HepG2 (cell line): ENCODE data around the gene RASA2. TPM values are rescaled to one million over a fixed set of nuclear protein-coding genes. Genes with fewer than 3 reads are reported as not detected.

Experiments
- ATAC-seq: fragments of 200-7000 bp; cut with Tn5 transposase; 3 replicates; pipeline ENCODE4 v1.9.1; 2020; ENCODE audit warnings: mild to moderate bottlenecking, moderate library complexity
- BruUV-seq: library from RNA; stranded (reverse); fragments of 400-500 nt; replicated peaks from 2 replicates; lab custom pipeline; 2021; lab: Mats Ljungman, UMichigan
- CTCF ChIA-PET: fragments of 300-600 bp; formaldehyde crosslinking; extraction: SDS; loops from one replicate; lab custom pipeline; 2021; ENCODE audit warnings: low total read pairs, inconsistent platforms, low intra/inter-chr PET ratio; lab: Yijun Ruan, JAX
- POLR2A ChIA-PET: fragments of 350-600 bp; sonication (Branson Sonifier 250); formaldehyde crosslinking; loops from one replicate; lab custom pipeline; 2020; ENCODE audit warnings: antibody characterized with exemption, inconsistent platforms; lab: Yijun Ruan, JAX
- DNase-seq: peaks from one replicate; pipeline ENCODE4 v3.0.0-alpha.2; 2015; ENCODE audit warnings: low spot score
- FAIRE-seq: peaks from 3 replicates; lab custom pipeline; 2011; peaks lifted over from hg19 to GRCh38; lab: Jason Lieb, UNC
- H2AFZ ChIP-seq: one replicate; pipeline ENCODE4 v1.6.1; 2011; ENCODE audit warnings: low read length, inconsistent platforms
- H3K27ac ChIP-seq: fragments of 300-600 bp; 3 replicates; pipeline ENCODE4 v1.8.0; 2011; ENCODE audit warnings: mixed run types, mild to moderate bottlenecking, mixed read lengths, low read length, inconsistent platforms; ENCODE audit not compliant: insufficient read depth; ENCODE audit errors: extremely low read length
- H3K27me3 ChIP-seq, 2 experiments: fragments of 200-600 bp in 1 of 2; 2 replicates in 1 of 2; 3 replicates in 1 of 2; pipeline versions ENCODE4 v1.6.0 to v1.8.0; 2011; ENCODE audit warnings: low read length in 2 of 2, mild to moderate bottlenecking in 2 of 2, moderate library complexity in 2 of 2, inconsistent platforms in 1 of 2; ENCODE audit not compliant: insufficient read depth in 2 of 2, control insufficient read depth in 1 of 2
- H3K36me3 ChIP-seq, 2 experiments: fragments of 200-600 bp in 1 of 2; replicated peaks in 1 of 2; 2 replicates in 1 of 2; 3 replicates in 1 of 2; pipeline versions ENCODE4 v1.5.1 to v1.8.0; 2011; ENCODE audit warnings: low read length in 2 of 2, inconsistent platforms in 1 of 2; ENCODE audit not compliant: insufficient read depth in 2 of 2, control insufficient read depth in 1 of 2
- H3K4me1 ChIP-seq: 2 replicates; pipeline ENCODE4 v1.5.1; 2012; ENCODE audit warnings: low read length, inconsistent platforms; ENCODE audit not compliant: insufficient read depth
- H3K4me2 ChIP-seq: 2 replicates; pipeline ENCODE4 v1.6.0; 2011; ENCODE audit warnings: low read depth, low read length, inconsistent platforms
- H3K4me3 ChIP-seq, 3 experiments: fragments of 200-600 bp in 1 of 3; sonication (generic), shearing (Covaris generic) in 1 of 3; replicated peaks in 1 of 3; 2 replicates each; pipeline ENCODE4 v1.5.1; 2011 to 2016; ENCODE audit warnings: low read length in 3 of 3, inconsistent platforms in 2 of 3, low read depth in 2 of 3, mild to moderate bottlenecking in 2 of 3, control low read depth in 1 of 3, mixed read lengths in 1 of 3; ENCODE audit not compliant: insufficient read depth in 1 of 3
- H3K79me2 ChIP-seq: one replicate; pipeline ENCODE4 v1.6.1; 2011; ENCODE audit warnings: low read length, inconsistent platforms; ENCODE audit not compliant: insufficient read depth
- H3K9ac ChIP-seq: 2 replicates; pipeline ENCODE4 v1.6.0; 2011; ENCODE audit warnings: mild to moderate bottlenecking, low read depth, low read length, inconsistent platforms; ENCODE audit not compliant: insufficient read depth
- H3K9me3 ChIP-seq: 2 replicates; pipeline ENCODE4 v1.5.1; 2012; ENCODE audit warnings: mild to moderate bottlenecking, low read length
- H4K20me1 ChIP-seq: 2 replicates; pipeline ENCODE4 v1.6.0; 2011; ENCODE audit warnings: inconsistent platforms, mild to moderate bottlenecking, low read length, moderate library complexity; ENCODE audit not compliant: insufficient read depth
- ARID5B ChIP-seq: IDR thresholded peaks from 2 replicates; pipeline ENCODE4 v1.4.0; 2020; ENCODE audit warnings: mild to moderate bottlenecking, missing genetic modification reagents
- DNMT3B ChIP-seq: conservative IDR thresholded peaks from 2 replicates; pipeline ENCODE4 v1.6.1; 2016; ENCODE audit warnings: missing biosample characterization, control low read depth
- GMEB1 ChIP-seq: sonication (generic); formaldehyde crosslinking; IDR thresholded peaks from 2 replicates; pipeline ENCODE4 v1.5.1; 2020; ENCODE audit warnings: missing genetic modification reagents, mild to moderate bottlenecking, borderline replicate concordance
- ISL2 ChIP-seq: sonication (generic); formaldehyde crosslinking; IDR thresholded peaks from 2 replicates; pipeline ENCODE4 v1.5.0; 2020; ENCODE audit warnings: missing genetic modification reagents
- PHF20 ChIP-seq: sonication (generic); formaldehyde crosslinking; IDR thresholded peaks from 2 replicates; pipeline ENCODE4 v1.5.0; 2020; ENCODE audit warnings: mild to moderate bottlenecking, missing genetic modification reagents
- RBAK ChIP-seq: sonication (generic); formaldehyde crosslinking; IDR thresholded peaks from 2 replicates; pipeline ENCODE4 v1.5.1; 2020; ENCODE audit warnings: mild to moderate bottlenecking, missing genetic modification reagents
- STAT5B ChIP-seq: sonication (generic); formaldehyde crosslinking; IDR thresholded peaks from 2 replicates; pipeline ENCODE4 v1.4.0; 2020; ENCODE audit warnings: missing genetic modification reagents
- ZNF253 ChIP-seq: sonication (generic); formaldehyde crosslinking; IDR thresholded peaks from 2 replicates; pipeline ENCODE4 v1.8.0; 2022; ENCODE audit warnings: mild to moderate bottlenecking, missing genetic modification reagents, borderline replicate concordance
- ZNF33B ChIP-seq: sonication (generic); formaldehyde crosslinking; IDR thresholded peaks from 2 replicates; pipeline ENCODE4 v1.5.1; 2020; ENCODE audit warnings: mild to moderate bottlenecking, missing genetic modification reagents
- ZNF451 ChIP-seq: sonication (generic); formaldehyde crosslinking; IDR thresholded peaks from 2 replicates; pipeline ENCODE4 v1.5.0; 2020; ENCODE audit warnings: mild to moderate bottlenecking, missing genetic modification reagents
- ZNF557 ChIP-seq: sonication (generic); formaldehyde crosslinking; IDR thresholded peaks from 2 replicates; pipeline ENCODE4 v1.4.0; 2020; ENCODE audit warnings: missing genetic modification reagents
- ZNF660 ChIP-seq: sonication (generic); formaldehyde crosslinking; IDR thresholded peaks from 2 replicates; pipeline ENCODE4 v1.5.1; 2020; ENCODE audit warnings: mild to moderate bottlenecking, low read depth, missing genetic modification reagents, borderline replicate concordance
- WGBS: methylation state at CpG from one replicate; pipeline ENCODE4 v1.1.6; 2017; ENCODE audit warnings: low lambda C conversion rate; 5-methylcytosine and 5-hydroxymethylcytosine counted together
- in situ Hi-C: cut with HindIII; loops from 2 replicates; pipeline ENCODE4 v1.10.0; 2017; ENCODE audit warnings: low pct_unique_long_range_greater_than_20kb; ENCODE audit not compliant: extremely low pct_ligation_motif_present
- intact Hi-C: fragments of 100-400 bp; cut with micrococcal nuclease; formaldehyde crosslinking; loops from one replicate; pipeline ENCODE4 v1.10.0; 2022; ENCODE audit not compliant: unreplicated experiment
- polyA plus RNA-seq, 8 experiments: library from polyadenylated mRNA; depleted of rRNA in 3 of 8; stranded (reverse) in 7 of 8; unstranded in 1 of 8; fragments of >200 nt; fragmentation: Illumina TruSeq in 4 of 8; extraction: Trizol in 4 of 8; gene quantifications; 2 replicates each; pipeline versions ENCODE4 v1.2.1 to v1.2.3, GENCODE V29; 2011 to 2016; ENCODE audit warnings: low read depth in 4 of 8, missing spikeins in 1 of 8, mixed read lengths in 1 of 8; ENCODE audit not compliant: insufficient read depth in 1 of 8
- total RNA-seq, 5 experiments: library from RNA; depleted of rRNA; stranded (reverse); fragments of >200 nt; fragmentation: Illumina TruSeq; extraction: Trizol; gene quantifications; 2 replicates each; pipeline ENCODE4 v1.2.3, GENCODE V29; 2016; ENCODE audit warnings: low read depth in 1 of 5
- TF ChIP-seq, protein P1 (sequence below): sonication (generic); formaldehyde crosslinking; IDR thresholded peaks from 2 replicates; pipeline ENCODE4 v1.4.0; 2020; ENCODE audit warnings: mild to moderate bottlenecking, missing genetic modification reagents, borderline replicate concordance
- TF ChIP-seq, protein P2 (sequence below): sonication (generic); formaldehyde crosslinking; IDR thresholded peaks from 2 replicates; pipeline ENCODE4 v1.4.0; 2020; ENCODE audit warnings: mild to moderate bottlenecking, missing genetic modification reagents

Gene RASA2
- total and polyA plus RNA-seq, 2 of the 13 experiments (the other 11 are each of a cell fraction or from before 2014, with no cell fraction given) = 5.4 to 8.5 TPM

DNA sequence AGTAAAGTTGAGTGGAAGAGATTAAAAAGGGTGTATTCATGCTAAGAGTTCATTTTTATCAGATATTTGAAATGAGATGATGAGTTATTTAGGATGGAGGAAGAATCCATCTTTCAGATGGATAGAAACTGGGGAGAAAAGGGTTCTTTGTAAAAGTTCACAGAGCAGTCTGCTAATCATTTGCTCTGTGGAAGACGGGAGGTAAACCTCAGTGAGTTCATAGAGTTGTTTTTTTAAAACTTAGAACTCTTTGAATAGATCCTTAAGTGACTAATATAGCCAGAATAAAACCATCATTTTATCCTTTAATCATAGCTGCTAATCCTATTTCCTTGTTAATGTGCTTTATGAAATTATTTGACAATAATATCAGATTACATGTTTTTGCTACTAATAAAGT is 5.1 kb downstream of the RASA2 start:
- no peaks in the 10 kb centered on the region; the same call in 1 of the 2 replicates for H4K20me1 ChIP-seq
- CTCF ChIA-PET = no interaction called here
- FAIRE-seq = no peak
- TF ChIP-seq ZNF557 (CRISPR knock-in tag) (no peak), ARID5B (CRISPR knock-in tag) (no peak), GMEB1 (no peak), PHF20 (no peak), RBAK (CRISPR knock-in tag) (no peak), ISL2 (CRISPR knock-in tag) (no peak), ZNF451 (no peak), ZNF253 (CRISPR knock-in tag) (no peak), ZNF660 (no peak), STAT5B (CRISPR knock-in tag) (no peak), ZNF33B (CRISPR knock-in tag) (no peak), DNMT3B (CRISPR knock-in tag) (no peak)
- TF ChIP-seq, protein P1, sequence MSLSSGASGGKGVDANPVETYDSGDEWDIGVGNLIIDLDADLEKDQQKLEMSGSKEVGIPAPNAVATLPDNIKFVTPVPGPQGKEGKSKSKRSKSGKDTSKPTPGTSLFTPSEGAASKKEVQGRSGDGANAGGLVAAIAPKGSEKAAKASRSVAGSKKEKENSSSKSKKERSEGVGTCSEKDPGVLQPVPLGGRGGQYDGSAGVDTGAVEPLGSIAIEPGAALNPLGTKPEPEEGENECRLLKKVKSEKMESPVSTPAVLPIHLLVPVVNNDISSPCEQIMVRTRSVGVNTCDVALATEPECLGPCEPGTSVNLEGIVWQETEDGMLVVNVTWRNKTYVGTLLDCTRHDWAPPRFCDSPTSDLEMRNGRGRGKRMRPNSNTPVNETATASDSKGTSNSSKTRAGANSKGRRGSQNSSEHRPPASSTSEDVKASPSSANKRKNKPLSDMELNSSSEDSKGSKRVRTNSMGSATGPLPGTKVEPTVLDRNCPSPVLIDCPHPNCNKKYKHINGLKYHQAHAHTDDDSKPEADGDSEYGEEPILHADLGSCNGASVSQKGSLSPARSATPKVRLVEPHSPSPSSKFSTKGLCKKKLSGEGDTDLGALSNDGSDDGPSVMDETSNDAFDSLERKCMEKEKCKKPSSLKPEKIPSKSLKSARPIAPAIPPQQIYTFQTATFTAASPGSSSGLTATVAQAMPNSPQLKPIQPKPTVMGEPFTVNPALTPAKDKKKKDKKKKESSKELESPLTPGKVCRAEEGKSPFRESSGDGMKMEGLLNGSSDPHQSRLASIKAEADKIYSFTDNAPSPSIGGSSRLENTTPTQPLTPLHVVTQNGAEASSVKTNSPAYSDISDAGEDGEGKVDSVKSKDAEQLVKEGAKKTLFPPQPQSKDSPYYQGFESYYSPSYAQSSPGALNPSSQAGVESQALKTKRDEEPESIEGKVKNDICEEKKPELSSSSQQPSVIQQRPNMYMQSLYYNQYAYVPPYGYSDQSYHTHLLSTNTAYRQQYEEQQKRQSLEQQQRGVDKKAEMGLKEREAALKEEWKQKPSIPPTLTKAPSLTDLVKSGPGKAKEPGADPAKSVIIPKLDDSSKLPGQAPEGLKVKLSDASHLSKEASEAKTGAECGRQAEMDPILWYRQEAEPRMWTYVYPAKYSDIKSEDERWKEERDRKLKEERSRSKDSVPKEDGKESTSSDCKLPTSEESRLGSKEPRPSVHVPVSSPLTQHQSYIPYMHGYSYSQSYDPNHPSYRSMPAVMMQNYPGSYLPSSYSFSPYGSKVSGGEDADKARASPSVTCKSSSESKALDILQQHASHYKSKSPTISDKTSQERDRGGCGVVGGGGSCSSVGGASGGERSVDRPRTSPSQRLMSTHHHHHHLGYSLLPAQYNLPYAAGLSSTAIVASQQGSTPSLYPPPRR (CRISPR knock-in tag) = no peak
- TF ChIP-seq, protein P2, sequence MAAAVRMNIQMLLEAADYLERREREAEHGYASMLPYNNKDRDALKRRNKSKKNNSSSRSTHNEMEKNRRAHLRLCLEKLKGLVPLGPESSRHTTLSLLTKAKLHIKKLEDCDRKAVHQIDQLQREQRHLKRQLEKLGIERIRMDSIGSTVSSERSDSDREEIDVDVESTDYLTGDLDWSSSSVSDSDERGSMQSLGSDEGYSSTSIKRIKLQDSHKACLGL (CRISPR knock-in tag) = no peak

More for the DNA sequence above, 5.1 kb downstream of the RASA2 start:
- ATAC-seq = no peak
- POLR2A ChIA-PET = no interaction called here
- no peak overlapping the region for H3K27ac ChIP-seq
- no peaks in the 10 kb centered on the region for H3K27me3 ChIP-seq
- H3K4me1 ChIP-seq = peaks cover 32% of the 10 kb centered on the region
- WGBS = 23% methylated on average over 1 of the region's 1 CpG
- BruUV-seq = no TSS peak
- no peaks in the 10 kb centered on the region for H3K36me3 ChIP-seq
- in situ Hi-C loops (no loop called here), intact Hi-C loops (no loop called here)
- no peaks in the 10 kb centered on the region for H3K9me3 ChIP-seq
- peaks cover 78% of the 10 kb centered on the region for H3K79me2 ChIP-seq
- H3K4me2 ChIP-seq = no peak overlapping the region
- H3K9ac ChIP-seq = no peak overlapping the region
- H3K4me3 ChIP-seq = no peak overlapping the region
- no peak overlapping the region for H2AFZ ChIP-seq
- no peak for DNase-seq
